NCI-H2107 treated with DMSO at 0.1 percent for 48 hours (cell line): Measurements from ENCODE around the gene PARP9.
"Not testable (repeated sequence)": the region's sequence is repeated elsewhere in the genome, so short reads cannot be mapped to it uniquely, and the experiment has no call there.

Experiments used
- DNase-seq: peaks from one replicate; lab custom pipeline; 2025; ENCODE audit not compliant: unreplicated experiment; lab: John Stamatoyannopoulos, UW

Gene PARP9

DNA sequence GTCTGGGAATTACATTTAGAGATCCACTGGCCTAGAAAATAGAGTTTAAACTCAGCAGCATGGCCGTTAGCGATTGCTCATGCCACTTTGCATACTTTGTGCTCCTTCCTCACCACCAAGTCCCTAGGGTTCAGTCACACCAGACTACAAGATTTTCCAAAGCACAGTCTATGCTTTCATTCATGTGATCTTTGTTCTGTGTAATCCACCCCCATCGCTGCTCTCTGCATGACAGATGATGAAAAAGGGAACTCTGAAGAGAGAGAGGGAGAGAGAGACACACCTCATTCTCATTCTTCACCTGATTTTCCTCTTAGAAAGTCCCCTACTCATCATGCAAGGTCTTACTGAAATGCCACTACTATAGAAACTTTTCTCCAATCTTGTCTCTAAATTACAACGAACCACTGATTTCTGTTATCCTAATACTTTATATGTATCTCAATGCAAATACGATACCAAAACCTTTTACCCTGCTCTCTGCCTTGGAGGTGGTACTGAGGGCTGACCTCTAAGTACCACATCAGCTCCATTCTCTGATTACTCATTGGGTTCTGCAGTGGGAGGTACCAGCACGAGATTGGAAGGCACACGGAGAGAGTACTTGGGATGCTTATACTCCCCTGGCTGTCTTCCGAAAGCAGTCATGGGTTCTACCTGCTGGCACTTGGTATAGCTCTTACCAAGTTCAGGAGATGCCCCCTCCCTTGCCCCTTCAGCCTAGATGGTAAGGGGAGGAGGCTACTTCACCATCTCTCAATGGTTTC is 12.3 kb upstream of the PARP9 start:
- DNase-seq, result peak; percentile 78

DNA sequence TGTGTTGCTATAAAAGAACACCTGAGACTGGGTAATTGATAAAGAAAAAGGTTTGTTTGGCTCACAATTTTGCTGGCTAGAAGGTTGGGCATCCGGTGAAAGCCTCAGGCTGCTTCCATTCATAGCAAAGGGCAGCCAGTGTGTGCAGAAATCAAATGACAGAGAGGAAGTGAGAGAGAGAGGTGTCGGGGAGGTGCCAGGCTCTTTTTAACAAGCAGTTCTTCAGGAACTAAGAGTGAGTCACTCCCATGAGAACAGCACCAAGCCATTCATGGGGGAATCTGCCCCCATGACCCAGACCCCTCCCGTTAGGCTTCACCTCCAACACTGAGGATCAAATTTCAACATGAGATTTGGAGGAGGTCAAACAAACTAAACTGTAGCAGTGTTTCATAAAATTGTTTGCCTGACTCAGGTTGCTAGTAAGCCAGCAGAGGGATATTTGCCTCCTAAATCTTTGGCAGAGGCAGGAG is 8.9 kb upstream of the PARP9 start:
- DNase-seq, result peak; percentile 29

DNA sequence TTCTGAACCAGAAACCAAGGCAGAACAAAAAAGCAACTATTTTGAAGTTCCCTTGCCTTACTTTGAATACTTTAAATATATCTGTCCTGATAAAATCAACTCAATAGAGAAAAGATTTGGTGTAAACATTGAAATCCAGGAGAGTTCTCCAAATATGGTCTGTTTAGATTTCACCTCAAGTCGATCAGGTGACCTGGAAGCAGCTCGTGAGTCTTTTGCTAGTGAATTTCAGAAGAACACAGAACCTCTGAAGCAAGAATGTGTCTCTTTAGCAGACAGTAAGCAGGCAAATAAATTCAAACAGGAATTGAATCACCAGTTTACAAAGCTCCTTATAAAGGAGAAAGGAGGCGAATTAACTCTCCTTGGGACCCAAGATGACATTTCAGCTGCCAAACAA is 4.7 kb upstream of the PARP9 start:
- no peak for DNase-seq

DNA sequence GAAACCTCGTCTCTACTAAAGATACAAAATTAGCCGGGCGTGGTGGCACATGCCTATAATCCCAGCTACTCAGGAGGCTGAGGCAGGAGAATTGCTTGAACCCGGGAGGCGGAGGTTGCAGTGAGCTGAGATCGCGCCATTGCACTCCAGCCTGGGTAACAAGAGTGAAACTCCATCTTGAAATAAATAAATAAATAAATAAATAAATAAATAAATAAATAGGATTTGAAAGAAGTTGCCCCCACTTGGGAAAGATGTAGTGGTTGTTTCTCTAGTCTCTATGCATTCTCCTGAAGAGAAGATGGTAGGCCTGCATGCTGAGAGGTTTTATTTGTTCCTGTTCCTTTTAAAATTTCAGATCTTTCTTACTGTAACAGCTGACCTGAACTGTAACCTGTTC is 4.0 kb upstream of the PARP9 start:
- DNase-seq, result not testable (repeated sequence)

DNA sequence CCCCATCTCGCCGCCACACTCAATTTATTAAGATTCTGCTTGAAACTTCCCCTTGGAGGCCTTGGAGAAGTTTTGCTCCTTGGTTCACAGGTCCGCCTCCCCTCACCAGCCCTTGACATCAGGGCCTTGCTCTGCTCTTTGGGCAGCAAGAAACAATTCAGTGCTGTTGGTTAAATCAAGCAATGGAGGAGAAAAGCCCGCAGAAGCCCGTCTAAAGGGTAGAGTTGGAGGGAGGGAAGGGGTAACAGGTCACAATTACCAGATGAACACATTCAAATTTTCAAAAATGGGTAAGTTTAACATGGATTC is 429 bp downstream of the PARP9 start:
- DNase-seq, result no peak

DNA sequence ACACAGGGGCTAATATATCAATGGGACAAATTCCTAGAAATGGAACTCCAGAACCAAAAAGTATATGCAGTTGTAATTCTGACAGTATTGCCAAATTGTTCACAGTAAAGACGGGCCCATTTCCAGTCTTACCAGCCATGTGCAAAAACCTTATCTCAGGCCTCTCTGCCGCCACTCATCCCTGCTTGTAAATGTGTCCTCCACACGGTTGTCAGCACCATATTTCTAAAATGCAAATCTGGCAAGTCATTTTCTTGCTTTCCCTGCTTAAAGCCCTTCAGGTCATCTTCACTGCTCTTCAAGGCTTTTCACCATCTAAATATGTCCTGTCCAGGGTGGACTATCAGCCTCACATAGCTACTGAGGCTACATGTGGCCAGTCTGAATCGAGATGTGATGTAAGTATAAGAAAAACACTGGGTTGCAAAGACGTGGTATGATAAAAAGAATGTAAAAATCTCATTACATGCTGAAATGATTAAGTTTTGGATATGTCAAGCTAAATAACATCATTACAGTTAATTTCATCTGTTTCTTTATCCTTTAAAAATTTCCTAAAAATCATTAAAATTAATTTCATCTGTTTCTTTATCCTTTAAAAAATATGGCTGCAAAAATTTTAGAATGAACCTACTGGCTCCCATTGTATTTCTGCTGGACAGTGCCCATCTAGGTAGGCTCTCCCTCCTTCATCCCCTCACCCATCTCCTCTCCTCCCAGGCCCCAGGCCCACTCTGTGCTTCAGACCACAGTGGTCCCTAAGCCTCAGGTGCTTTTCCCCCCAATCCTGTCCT is 980 bp downstream of the PARP9 start:
- DNase-seq, result no peak

DNA sequence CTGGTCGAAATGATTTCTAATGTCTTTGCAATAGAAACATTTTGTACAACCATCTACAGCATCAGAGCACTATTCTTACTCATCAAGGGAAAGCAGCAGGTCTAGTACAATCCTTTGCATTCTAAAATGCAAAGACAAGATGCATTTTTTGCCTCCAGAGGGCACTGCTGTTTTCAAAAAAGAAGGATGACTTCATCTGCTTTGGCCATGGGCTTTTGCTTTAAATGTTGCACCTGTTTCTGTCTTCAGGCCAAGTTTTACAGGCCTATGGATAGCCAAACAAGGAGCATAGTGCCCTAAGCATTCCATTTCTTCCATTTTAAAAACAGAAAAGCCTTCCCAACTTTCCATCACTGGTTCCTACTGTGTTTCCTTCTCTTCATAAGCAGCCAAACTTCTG is 3.4 kb downstream of the PARP9 start:
- DNase-seq, result peak; percentile 89

DNA sequence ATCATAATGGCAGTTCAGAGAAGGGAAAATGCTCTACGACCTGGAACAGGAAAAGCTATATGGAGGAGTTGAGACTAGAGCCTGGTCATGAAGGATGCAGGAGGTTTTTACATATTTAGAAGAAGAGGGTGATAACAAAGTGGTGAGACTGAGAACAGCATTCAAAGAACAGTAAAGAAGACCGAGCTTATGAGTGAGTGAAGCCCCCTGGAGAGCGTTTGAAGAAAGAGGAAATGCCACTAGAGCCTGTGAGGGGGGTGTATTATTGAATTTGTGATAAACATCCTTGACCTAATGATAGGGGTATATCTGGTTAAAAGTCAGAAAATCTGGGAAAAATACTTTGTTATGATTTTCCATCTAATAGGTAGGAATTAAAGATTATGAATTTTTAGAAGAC is 4.2 kb downstream of the PARP9 start:
- no peak for DNase-seq

DNA sequence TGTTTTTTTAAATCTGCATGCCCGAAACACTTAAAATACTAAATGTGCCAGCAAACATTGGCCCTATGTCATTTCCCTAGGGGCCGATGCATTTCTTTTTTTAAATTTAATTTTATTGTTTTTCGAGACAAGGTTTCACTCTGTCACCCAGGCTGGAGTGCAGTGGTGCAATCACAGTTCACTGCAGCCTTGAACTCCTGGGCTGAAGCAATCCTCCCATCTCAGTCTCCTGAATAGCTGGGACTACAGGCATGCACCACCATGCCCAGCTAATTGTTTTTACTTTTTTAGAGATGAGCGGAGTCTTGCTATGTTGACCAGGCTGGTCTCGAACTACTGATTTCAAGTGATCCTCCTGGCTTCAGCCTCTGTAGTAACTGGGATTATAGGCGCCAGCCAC is 5.5 kb downstream of the PARP9 start:
- DNase-seq, result no peak

DNA sequence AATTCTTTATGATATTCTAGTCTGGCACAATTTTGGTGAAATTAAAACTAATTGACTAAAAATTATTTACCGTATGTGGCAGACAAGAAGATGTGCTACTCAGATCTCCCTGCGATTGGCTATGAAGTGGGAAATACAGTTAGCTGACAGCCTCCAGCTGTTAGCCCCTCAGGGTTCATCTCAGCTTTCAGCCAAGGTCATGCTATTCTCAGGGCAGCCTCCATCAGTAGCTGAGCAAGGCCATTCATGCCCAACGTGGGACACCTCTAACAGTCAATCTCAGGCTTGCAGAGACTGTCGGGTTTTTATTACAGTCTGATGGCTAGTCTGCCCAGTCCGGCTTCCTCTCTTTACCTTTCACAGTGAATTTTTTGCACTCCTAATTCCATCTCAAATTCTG is 6.7 kb downstream of the PARP9 start:
- no peak for DNase-seq

DNA sequence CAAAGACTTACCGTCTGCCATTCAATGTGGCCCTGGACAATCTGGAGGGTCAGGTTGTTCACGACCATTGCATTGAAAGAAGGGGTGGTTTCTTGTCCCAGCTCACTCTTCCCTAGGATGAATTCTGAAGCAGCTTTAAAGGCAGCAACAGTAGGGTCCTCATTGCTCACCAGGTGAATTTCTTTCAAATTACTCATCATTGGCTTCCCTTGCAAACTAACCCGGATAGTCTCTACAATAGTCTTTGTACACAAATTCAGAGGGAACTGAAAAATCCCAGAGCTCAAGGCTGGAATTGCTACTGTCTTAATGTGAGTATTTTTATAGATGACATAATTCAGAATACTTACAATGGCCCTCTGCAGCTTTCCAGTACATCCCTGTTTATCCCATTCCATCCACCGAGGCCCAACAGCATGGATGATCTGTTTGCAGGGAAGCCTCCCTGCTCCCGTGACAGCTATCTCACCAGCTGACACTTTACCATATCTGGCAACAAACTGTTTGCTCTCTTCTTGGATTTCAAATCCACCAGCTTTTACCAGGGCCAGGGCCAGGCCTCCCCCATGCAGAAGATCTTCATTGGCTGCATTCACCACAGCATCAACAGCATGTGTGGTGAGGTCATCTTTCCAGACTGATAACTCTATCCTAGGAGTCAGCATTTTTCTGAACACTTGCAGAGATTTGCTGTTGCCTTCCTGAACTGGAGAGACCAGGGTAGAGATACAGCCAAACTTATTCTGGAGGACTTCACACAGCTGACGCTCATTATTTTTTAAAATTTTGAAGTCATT is 8.6 kb downstream of the PARP9 start:
- DNase-seq, result no peak

DNA sequence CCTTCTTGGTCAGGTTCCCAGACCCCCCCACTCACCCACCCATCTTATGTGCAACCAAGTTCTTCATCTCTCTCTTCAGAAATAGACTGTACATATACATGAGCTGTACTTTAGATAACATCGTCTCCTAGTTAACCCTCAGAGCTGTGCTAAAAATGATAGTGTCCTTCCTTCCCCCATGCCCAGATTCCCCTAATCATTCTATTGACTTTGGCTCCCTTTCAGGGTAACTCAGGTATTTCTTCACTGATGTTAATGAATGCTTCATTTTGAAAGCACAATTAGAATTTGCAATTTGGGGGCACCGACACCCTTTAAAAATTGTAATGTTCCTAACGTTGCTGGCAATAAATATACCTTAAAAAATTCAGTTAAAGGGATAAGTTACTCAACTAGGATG is 10.9 kb downstream of the PARP9 start:
- no peak for DNase-seq

DNA sequence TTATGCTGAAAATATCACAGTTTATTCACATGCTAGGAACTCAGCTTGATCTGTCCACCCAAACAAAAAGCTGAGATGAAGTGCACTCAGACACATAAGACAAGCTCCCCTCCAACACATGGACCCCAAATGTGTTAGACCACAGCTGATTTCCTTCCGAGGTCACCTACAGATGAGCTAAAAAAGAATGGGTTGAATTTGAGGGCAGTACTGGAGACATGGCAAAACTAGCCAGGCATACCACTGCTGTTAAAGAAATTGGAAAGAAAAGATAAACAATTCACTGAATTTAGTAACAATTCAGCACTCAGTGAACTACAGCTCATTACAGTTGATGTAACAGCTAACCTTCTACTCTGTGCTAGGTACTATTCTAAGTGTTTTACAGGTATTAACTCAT is 15.5 kb downstream of the PARP9 start:
- DNase-seq, result no peak

DNA sequence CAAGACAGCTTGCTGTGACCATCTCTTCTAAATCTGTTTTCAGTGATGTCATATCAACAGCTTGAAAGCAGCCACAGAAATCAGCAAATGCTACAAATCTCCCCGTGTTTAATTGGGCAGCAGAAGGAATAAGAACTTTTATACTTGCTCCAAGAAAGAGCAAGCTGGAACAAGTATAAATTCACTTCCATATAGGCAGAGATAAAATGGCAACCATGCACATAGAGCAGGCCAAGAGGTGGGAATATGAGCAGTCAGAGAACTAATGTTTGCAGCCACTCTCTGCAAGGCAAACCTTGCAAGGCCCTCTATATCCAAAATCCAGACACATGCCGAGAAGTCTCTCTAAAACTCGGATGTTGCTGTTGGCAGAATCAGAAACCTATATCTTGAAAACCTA is 16.0 kb downstream of the PARP9 start:
- no peak for DNase-seq

DNA sequence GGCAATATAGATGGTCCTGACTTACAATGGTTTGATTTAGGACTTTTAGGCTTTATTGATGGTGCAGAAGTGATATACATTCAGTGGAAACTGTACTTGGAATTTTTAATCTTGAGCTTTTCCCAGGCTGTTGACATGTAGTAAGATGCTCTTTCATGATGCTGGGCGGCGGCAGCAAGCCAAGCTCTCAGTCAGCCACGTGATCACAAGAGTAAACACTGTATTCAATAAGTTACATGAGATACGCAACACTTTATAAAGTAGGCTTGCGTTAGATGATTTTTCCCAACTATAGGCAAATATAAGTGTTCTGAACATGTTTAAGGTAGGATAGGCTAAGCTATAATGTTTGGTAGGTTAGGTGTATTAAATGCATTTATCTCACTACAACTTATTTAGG is 17.9 kb downstream of the PARP9 start:
- DNase-seq, result no peak

DNA sequence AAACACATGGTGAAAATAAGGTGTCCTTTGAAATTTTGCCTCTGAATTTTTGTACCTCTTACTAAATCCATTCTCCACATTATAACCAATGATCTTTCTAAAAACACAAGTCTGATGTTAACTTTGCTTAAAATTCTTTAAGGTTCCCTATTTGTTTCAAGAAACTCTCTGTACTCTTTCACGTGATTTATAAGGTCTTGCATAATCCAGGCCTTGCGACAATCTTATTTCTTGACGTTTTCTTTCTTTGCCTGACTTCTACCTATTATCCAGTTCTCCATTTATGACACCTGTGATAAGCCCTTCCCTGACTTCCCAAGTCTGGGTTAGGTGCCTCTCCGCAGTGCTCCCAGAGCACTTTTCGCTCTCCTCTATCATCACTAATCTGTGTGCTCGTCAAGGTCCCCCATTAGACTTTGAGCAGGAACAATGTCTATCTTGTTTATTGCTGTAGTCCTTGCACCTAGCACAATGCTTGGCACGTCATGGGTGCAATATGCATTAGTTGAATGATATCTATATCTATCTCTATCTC is 25.1 kb downstream of the PARP9 start:
- no peak for DNase-seq

DNA sequence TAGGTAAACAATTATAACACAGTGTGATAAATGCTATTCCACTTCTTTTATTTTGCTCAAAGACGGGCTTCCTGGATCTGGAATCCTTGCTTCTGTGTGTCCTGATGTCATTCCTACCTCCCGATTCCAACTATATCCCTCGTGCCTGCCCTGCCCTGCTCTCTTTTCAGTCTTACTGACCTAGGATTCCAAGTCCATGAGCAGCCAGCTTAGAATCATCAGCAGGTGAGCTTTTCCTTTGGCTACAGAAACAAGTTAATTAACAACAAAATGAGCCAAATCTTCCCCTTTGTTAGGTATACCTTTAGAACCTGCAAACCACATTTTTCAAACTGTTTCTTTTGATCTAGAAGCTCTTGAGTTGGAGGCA is 27.5 kb downstream of the PARP9 start:
- DNase-seq, result no peak

DNA sequence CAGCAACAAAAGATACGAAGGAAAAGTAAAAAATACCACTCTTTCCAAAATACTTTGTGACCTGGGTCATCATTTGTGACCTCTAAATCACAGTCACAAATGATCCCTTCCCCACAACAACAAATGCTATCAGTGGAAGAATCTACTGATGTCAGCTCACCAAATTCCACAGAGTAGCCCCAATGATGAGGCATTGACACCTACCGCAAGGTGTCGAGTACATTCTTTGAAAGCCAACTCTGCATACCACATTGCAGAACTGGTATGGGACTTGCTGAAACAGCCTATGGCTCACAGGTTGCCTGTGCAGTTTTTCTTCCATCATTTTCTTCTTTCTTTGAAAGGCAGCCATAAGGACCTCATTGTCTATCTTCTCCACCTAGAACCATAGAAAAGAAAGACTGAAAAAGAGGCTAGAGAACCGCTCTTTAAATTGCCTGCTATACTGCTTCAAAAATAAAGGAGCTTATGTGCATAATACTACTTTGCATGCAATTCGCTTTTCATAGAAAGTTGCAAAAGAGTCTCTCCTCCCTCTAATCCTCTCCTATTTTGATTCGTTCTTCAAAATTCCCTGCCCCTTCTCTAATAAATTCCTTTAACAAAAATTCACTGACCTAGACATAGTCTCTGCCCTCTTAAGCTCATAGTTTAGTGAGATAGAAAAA is 28.0 kb downstream of the PARP9 start:
- no peak for DNase-seq

DNA sequence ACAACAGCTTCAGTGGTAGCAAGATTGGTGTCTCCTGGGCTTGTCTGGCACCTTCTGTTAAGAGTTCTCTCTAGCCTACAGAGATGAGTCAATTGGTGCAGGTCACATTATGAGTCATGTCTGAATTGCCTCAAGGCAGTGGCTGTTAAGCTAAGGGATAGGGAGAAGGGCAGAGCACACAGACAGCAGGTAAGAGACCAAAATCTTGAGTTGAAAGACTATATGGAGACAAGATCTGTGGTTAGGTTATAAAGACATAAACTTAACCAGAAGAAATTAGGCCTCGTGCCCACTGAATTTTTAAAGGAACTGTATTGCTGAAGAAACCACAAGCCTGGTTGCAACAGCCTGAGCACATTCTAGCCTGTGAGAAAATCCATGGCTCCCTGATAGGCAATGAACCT is 30.2 kb downstream of the PARP9 start:
- DNase-seq, result no peak

DNA sequence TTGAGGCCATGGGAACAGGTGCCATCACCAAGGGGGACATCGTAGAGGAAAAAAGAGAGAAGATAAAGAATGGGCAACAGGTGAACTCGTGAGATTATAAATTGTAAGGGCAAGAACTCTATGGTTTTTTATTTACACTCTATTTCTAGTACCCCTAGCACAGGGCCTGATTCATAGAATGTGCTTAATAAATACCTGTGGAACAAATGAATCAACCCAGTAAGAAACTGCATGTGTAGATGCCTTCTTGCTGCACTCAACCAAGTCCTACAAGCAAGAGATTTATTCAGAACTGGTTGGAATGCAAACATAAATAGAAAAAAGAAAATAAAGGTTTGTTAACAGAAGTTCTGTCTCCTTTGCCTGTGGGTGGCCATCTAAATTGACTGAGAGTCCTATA is 30.6 kb downstream of the PARP9 start:
- DNase-seq, result no peak

DNA sequence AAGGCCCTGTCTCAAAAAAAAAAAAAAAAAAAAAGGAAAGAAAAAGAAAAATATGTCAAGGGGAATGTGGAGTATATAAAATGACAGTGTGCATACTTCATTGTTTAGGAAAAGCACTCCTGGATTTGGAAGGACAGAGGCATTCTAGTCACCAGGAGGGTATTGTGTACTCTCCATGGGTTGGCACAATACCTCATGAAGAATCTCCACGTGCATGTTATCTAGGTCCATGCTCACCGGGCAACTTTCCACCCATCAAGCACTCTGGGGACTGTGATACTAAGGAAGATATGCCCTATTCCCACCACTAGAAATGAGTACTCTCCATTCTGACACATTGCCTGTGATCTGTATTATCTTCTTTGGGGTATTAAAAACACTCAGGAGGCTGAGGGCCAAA is 33.9 kb downstream of the PARP9 start:
- DNase-seq, result no peak
